Upper lobe of right lung (tissue), 1 donor: Measurements from ENCODE around the gene ZFAND3. TPM values are rescaled to one million over a fixed set of nuclear protein-coding genes. Genes with fewer than 3 reads are reported as not detected.

Experiments used
- ATAC-seq: fragments of 200-7000 bp; cut with Tn5 transposase; one replicate; pipeline ENCODE4 v1.9.1; 2020; ENCODE audit warnings: mild to moderate bottlenecking, moderate library complexity
- DNase-seq: peaks from one replicate; pipeline ENCODE4 v3.0.0-alpha.2; 2020
- H3K27ac ChIP-seq: fragments of 200-600 bp; one replicate; pipeline ENCODE4 v1.8.0; 2022
- H3K27me3 ChIP-seq: fragments of 200-600 bp; one replicate; pipeline ENCODE4 v1.8.0; 2022; ENCODE audit warnings: mild to moderate bottlenecking
- H3K36me3 ChIP-seq: fragments of 200-600 bp; one replicate; pipeline ENCODE4 v1.8.0; 2022
- H3K4me1 ChIP-seq: fragments of 200-600 bp; one replicate; pipeline ENCODE4 v1.8.0; 2022
- H3K4me3 ChIP-seq: fragments of 200-600 bp; one replicate; pipeline ENCODE4 v1.8.0; 2022; ENCODE audit warnings: mild to moderate bottlenecking
- H3K9me3 ChIP-seq: fragments of 200-600 bp; one replicate; pipeline ENCODE4 v1.8.0; 2022
- CTCF ChIP-seq: fragments of 200-600 bp; IDR thresholded peaks from one replicate; pipeline ENCODE4 v1.8.0; 2022; ENCODE audit warnings: antibody characterized with exemption
- intact Hi-C: fragments of 100-400 bp; cut with DNase I; formaldehyde crosslinking; loops from one replicate; pipeline ENCODE4 v1.11.0; 2022
- total RNA-seq: library from RNA; stranded (reverse); fragmentation: NEBNext Ultra II Directional; extraction: Animal tissue kit (Norgen Biotek cat#: 25700); gene quantifications from one replicate; pipeline ENCODE4 v1.2.1, GENCODE V29; 2021
- donor health status: DM: no; HTN: yes; CAD: no; lungs with severe emphysema.

The ZFAND3 gene
- total RNA-seq, 1 donor from 2014 or later: 69.1 TPM

GRCh38 chr6:37971711-37972390, 152.3 kb downstream of the ZFAND3 start:
- peaks cover 9% of the 10 kb centered on the region for H3K9me3 ChIP-seq
- H3K27ac ChIP-seq: no peak overlapping the region
- no peaks in the 10 kb centered on the region for H3K27me3 ChIP-seq
- peaks cover 9% of the 10 kb centered on the region for H3K4me1 ChIP-seq
- intact Hi-C loops: no loop called here
- DNase-seq (no peak), ATAC-seq (no peak)
- no peaks in the 10 kb centered on the region for H3K36me3 ChIP-seq
- H3K4me3 ChIP-seq: no peak overlapping the region
- no peak for TF ChIP-seq CTCF

GRCh38 chr6:37972994-37973757, 153.6 kb downstream of the ZFAND3 start:
- Histone ChIP-seq H3K4me3 (no peak overlapping the region), H3K27me3 (no peaks in the 10 kb centered on the region), H3K27ac (no peak overlapping the region), H3K9me3 (peaks cover 9% of the 10 kb centered on the region), H3K36me3 (no peaks in the 10 kb centered on the region), H3K4me1 (peaks cover 8% of the 10 kb centered on the region)
- ATAC-seq: no peak
- DNase-seq: no peak
- TF ChIP-seq CTCF: no peak
- intact Hi-C loops: no loop called here

GRCh38 chr6:37974381-37974780, 154.9 kb downstream of the ZFAND3 start:
- Histone ChIP-seq H3K27ac (no peak overlapping the region), H3K4me1 (peaks cover 8% of the 10 kb centered on the region), H3K4me3 (no peak overlapping the region), H3K9me3 (peaks cover 9% of the 10 kb centered on the region), H3K36me3 (no peaks in the 10 kb centered on the region), H3K27me3 (no peaks in the 10 kb centered on the region)
- intact Hi-C loops: no loop called here
- DNase-seq: no peak
- no peak for TF ChIP-seq CTCF
- ATAC-seq: no peak

GRCh38 chr6:37974943-37975342, 155.4 kb downstream of the ZFAND3 start:
- peaks cover 9% of the 10 kb centered on the region for H3K9me3 ChIP-seq
- no peak overlapping the region for H3K27ac ChIP-seq
- no peak for ATAC-seq
- intact Hi-C loops: no loop called here
- peaks cover 8% of the 10 kb centered on the region for H3K4me1 ChIP-seq
- H3K4me3 ChIP-seq: no peak overlapping the region
- TF ChIP-seq CTCF: no peak
- H3K27me3 ChIP-seq: no peaks in the 10 kb centered on the region
- H3K36me3 ChIP-seq: no peaks in the 10 kb centered on the region
- no peak for DNase-seq

GRCh38 chr6:37977715-37978114, 158.2 kb downstream of the ZFAND3 start:
- H3K4me1 ChIP-seq: peaks cover 18% of the 10 kb centered on the region
- H3K4me3 ChIP-seq: no peak overlapping the region
- ATAC-seq (no peak), DNase-seq (no peak)
- intact Hi-C loops: no loop called here
- TF ChIP-seq CTCF: no peak
- H3K9me3 ChIP-seq: peaks cover 9% of the 10 kb centered on the region
- no peak overlapping the region for H3K27ac ChIP-seq
- no peaks in the 10 kb centered on the region for H3K36me3 ChIP-seq
- H3K27me3 ChIP-seq: no peaks in the 10 kb centered on the region
